ENCODE data around the gene GSTA5.
"Not testable (repeated sequence)": the region's sequence is repeated elsewhere in the genome, so short reads cannot be mapped to it uniquely, and the experiment has no call there.

Gene GSTA5

GRCh38 chr6:52788478-52788877, 52.1 kb downstream of the GSTA5 start:
- DNase-seq (ENCODE audit: low spot score): no peak

- no peak for DNase-seq (ENCODE audit: low spot score)
These were observed 52.7 kb downstream of the GSTA5 start for GRCh38 chr6:52787917-52788316.

- no peak for DNase-seq (ENCODE audit: low spot score)
These were observed 54.2 kb downstream of the GSTA5 start for GRCh38 chr6:52786249-52786956.

- DNase-seq (ENCODE audit: low spot score): not testable (repeated sequence)
These were observed 57.8 kb downstream of the GSTA5 start for GRCh38 chr6:52782696-52783274.

- not testable (repeated sequence) for DNase-seq (ENCODE audit: low spot score)
These were observed 58.4 kb downstream of the GSTA5 start for GRCh38 chr6:52782209-52782608.
